ENCODE measurements around the gene AKR1C2.
"Not testable (repeated sequence)": the region's sequence is repeated elsewhere in the genome, so short reads cannot be mapped to it uniquely, and the experiment has no call there.

AKR1C2 gene

GRCh38 chr10:5003127-5004029, at the start of gene AKR1C2:
Gene AKR1C2, minus strand, starts transcription at chr10:5003857. Its CDS starts 22 bp downstream, at chr10:5003835.
- DNase-seq, result not testable (repeated sequence)

GRCh38 chr10:5052951-5053500, 49.4 kb upstream of the AKR1C2 start:
- not testable (repeated sequence) for DNase-seq

GRCh38 chr10:5047912-5048628, 44.4 kb upstream of the AKR1C2 start:
- no peak for DNase-seq

- DNase-seq, result not testable (repeated sequence)
Measured at GRCh38 chr10:5047055-5047454, 43.4 kb upstream of the AKR1C2 start.

- no peak for DNase-seq
Measured at GRCh38 chr10:5046410-5046809, 42.8 kb upstream of the AKR1C2 start.

- no peak for DNase-seq
Measured at GRCh38 chr10:5045095-5045494, 41.4 kb upstream of the AKR1C2 start.

- no peak for DNase-seq
Measured at GRCh38 chr10:5043716-5044115, 40.1 kb upstream of the AKR1C2 start.

- no peak for DNase-seq
Measured at GRCh38 chr10:5042922-5043321, 39.3 kb upstream of the AKR1C2 start.

- no peak for DNase-seq
Measured at GRCh38 chr10:5041471-5042023, 37.9 kb upstream of the AKR1C2 start.

- DNase-seq, result no peak
Measured at GRCh38 chr10:5040781-5041470, 37.3 kb upstream of the AKR1C2 start.

- DNase-seq, result no peak
Measured at GRCh38 chr10:5040010-5040673, 36.5 kb upstream of the AKR1C2 start.

- no peak for DNase-seq
Measured at GRCh38 chr10:5038733-5039132, 35.1 kb upstream of the AKR1C2 start.

- DNase-seq, result no peak
Measured at GRCh38 chr10:5038101-5038500, 34.4 kb upstream of the AKR1C2 start.

- DNase-seq, result no peak
Measured at GRCh38 chr10:5036511-5036910, 32.9 kb upstream of the AKR1C2 start.

- no peak for DNase-seq
Measured at GRCh38 chr10:5035356-5035755, 31.7 kb upstream of the AKR1C2 start.

GRCh38 chr10:5034588-5034987, 30.9 kb upstream of the AKR1C2 start:
- no peak for DNase-seq

GRCh38 chr10:5033061-5033778, 29.6 kb upstream of the AKR1C2 start:
- DNase-seq, result no peak

GRCh38 chr10:5032444-5032843, 28.8 kb upstream of the AKR1C2 start:
- not testable (repeated sequence) for DNase-seq

GRCh38 chr10:5031588-5031987, 27.9 kb upstream of the AKR1C2 start:
- DNase-seq, result not testable (repeated sequence)

- DNase-seq, result no peak
Measured at GRCh38 chr10:5030989-5031388, 27.3 kb upstream of the AKR1C2 start.

- not testable (repeated sequence) for DNase-seq
Measured at GRCh38 chr10:5025461-5025881, 21.8 kb upstream of the AKR1C2 start.

Measured in NCI-H1048 (cell line).